ENCODE data around the gene ENTPD8. TPM values are rescaled to one million over a fixed set of nuclear protein-coding genes. Genes with fewer than 3 reads are reported as not detected.

Gene ENTPD8
- total and polyA plus RNA-seq, 4 experiments from 2014 or later, result not detected

DNA sequence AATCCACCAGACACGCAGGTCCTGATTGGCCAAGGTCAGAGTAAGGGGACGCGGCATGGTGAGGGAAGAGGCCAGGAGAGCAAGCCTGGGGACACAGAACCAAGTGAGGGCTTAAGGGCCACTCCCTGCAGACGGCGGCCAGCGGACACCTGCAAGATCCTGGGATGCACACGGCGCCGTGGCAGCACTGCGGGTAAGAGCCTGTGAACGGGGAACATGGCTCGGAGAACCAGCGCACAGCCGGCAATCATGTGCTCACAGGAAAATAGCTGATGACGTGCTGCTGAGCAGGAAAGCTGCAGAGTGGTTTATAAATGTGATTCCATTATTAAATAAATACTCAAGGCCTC lies 45.0 kb upstream of the ENTPD8 start:
- Mint-ChIP-seq H3K27me3 (no peaks in the 10 kb centered on the region), H3K9me3 (no peaks in the 10 kb centered on the region), H3K27ac (no peak overlapping the region), H3K4me1 (peaks cover 0 to 2% (median 0%) of the 10 kb centered on the region in 4 donors), H3K36me3 (no peaks in the 10 kb centered on the region), H3K4me3 (no peak overlapping the region)
- intact Hi-C loops (cut with micrococcal nuclease), result no loop called here
- Histone ChIP-seq H3K9me3 (ENCODE audit: control insufficient read depth in 1 of 2, low read length in 2 of 2) (no peaks in the 10 kb centered on the region), H3K27ac (ENCODE audit: low read depth, low read length) (no peak overlapping the region), H3K4me1 (ENCODE audit: insufficient read depth, low read length) (no peaks in the 10 kb centered on the region), H3K4me3 (ENCODE audit: low read length in 2 of 2) (no peak overlapping the region), H3K36me3 (ENCODE audit: insufficient read depth, low read length) (no peaks in the 10 kb centered on the region), H3K27me3 (ENCODE audit: insufficient read depth, low read length) (no peaks in the 10 kb centered on the region)
- DNase-seq, result no peak
- ChIA-PET CTCF (ENCODE audit: partially characterized antibody) (no interaction called here), POLR2A (ENCODE audit: partially characterized antibody) (no interaction called here)

- Mint-ChIP-seq H3K27me3 (no peaks in the 10 kb centered on the region), H3K36me3 (no peaks in the 10 kb centered on the region), H3K27ac (no peak overlapping the region), H3K4me1 (peaks cover 0 to 2% (median 0%) of the 10 kb centered on the region in 4 donors), H3K4me3 (no peak overlapping the region), H3K9me3 (no peaks in the 10 kb centered on the region)
- H3K9me3 ChIP-seq (ENCODE audit: control insufficient read depth in 1 of 2, low read length in 2 of 2), result no peaks in the 10 kb centered on the region
- POLR2A ChIA-PET (ENCODE audit: partially characterized antibody), result no interaction called here
- CTCF ChIA-PET (ENCODE audit: partially characterized antibody), result no interaction called here
- no peak overlapping the region for H3K4me3 ChIP-seq (ENCODE audit: low read length in 2 of 2)
- H3K27me3 ChIP-seq (ENCODE audit: insufficient read depth, low read length), result no peaks in the 10 kb centered on the region
- no peaks in the 10 kb centered on the region for H3K36me3 ChIP-seq (ENCODE audit: insufficient read depth, low read length)
- no peak for DNase-seq
- intact Hi-C loops (cut with micrococcal nuclease), result no loop called here
- H3K27ac ChIP-seq (ENCODE audit: low read depth, low read length), result no peak overlapping the region
- H3K4me1 ChIP-seq (ENCODE audit: insufficient read depth, low read length), result no peaks in the 10 kb centered on the region
Observed at GRCh38 chr9:137485343-137486140, 44.4 kb upstream of the ENTPD8 start.

DNA sequence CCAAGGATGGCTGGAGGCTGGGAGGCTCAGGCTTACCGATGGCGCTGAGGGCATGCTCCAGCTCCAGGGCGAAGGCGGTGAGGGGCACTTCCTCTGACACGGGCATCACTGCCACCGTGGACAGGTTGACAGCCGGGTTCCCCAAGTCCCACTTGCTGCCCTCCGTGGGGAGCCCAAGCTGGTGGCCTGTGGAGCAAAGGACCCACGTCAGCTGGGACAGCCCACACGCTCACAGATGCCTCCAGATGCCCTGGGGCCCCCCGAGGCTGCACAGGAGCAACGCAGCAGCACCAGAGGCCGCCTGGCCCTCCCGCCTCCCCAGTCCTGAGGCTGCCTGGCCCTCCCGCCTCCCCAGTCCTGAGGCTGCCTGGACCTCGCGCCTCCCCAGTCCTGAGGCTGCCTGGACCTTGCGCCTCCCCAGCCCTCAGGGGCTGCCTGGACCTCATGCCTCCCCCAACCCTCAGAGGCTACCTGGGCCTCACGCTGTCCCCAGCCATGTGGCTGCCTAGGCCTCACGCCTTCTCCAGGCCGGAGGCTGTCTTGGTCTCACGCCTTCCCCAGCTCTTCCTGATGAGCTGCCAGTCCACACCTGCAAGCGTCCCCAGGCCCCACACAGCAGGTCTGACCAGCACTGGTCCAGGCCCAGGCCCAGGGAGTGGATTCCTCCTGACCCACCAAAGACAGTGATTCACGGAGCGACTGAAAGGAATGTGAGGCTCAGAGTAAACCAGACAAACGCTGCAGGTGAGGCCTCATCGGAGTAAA lies 43.6 kb upstream of the ENTPD8 start:
- ChIA-PET POLR2A (ENCODE audit: partially characterized antibody) (no interaction called here), CTCF (ENCODE audit: partially characterized antibody) (no interaction called here)
- Mint-ChIP-seq H3K4me1 (no peaks in the 10 kb centered on the region), H3K9me3 (no peaks in the 10 kb centered on the region), H3K36me3 (no peaks in the 10 kb centered on the region), H3K27ac (no peak overlapping the region), H3K27me3 (no peaks in the 10 kb centered on the region), H3K4me3 (no peak overlapping the region)
- no peak for DNase-seq
- Histone ChIP-seq H3K4me1 (ENCODE audit: insufficient read depth, low read length) (no peaks in the 10 kb centered on the region), H3K27me3 (ENCODE audit: insufficient read depth, low read length) (no peaks in the 10 kb centered on the region), H3K27ac (ENCODE audit: low read depth, low read length) (no peak overlapping the region), H3K4me3 (ENCODE audit: low read length in 2 of 2) (no peak overlapping the region), H3K36me3 (ENCODE audit: insufficient read depth, low read length) (no peaks in the 10 kb centered on the region), H3K9me3 (ENCODE audit: control insufficient read depth in 1 of 2, low read length in 2 of 2) (no peaks in the 10 kb centered on the region)
- intact Hi-C loops (cut with micrococcal nuclease), result no loop called here

- H3K27ac ChIP-seq (ENCODE audit: low read depth, low read length), result no peak overlapping the region
- H3K36me3 Mint-ChIP-seq, result peaks cover 0 to 1% of the 10 kb centered on the region in 2 donors
- no peaks in the 10 kb centered on the region for H3K9me3 ChIP-seq (ENCODE audit: control insufficient read depth in 1 of 2, low read length in 2 of 2)
- H3K4me3 ChIP-seq (ENCODE audit: low read length in 2 of 2), result no peak overlapping the region
- H3K4me1 Mint-ChIP-seq, result no peaks in the 10 kb centered on the region
- no peaks in the 10 kb centered on the region for H3K4me1 ChIP-seq (ENCODE audit: insufficient read depth, low read length)
- intact Hi-C loops (cut with micrococcal nuclease), result no loop called here
- no peaks in the 10 kb centered on the region for H3K27me3 Mint-ChIP-seq
- H3K27me3 ChIP-seq (ENCODE audit: insufficient read depth, low read length), result no peaks in the 10 kb centered on the region
- H3K9me3 Mint-ChIP-seq, result peaks cover 0 to 2% (median 0%) of the 10 kb centered on the region in 8 donors
- peak overlapping the region in 1 of 7 donors; percentile 47 for H3K27ac Mint-ChIP-seq
- no peaks in the 10 kb centered on the region for H3K36me3 ChIP-seq (ENCODE audit: insufficient read depth, low read length)
- POLR2A ChIA-PET (ENCODE audit: partially characterized antibody), result no interaction called here
- CTCF ChIA-PET (ENCODE audit: partially characterized antibody), result no interaction called here
- no peak for DNase-seq
- H3K4me3 Mint-ChIP-seq, result no peak overlapping the region
Observed at GRCh38 chr9:137482094-137482781, 41.1 kb upstream of the ENTPD8 start.

DNA sequence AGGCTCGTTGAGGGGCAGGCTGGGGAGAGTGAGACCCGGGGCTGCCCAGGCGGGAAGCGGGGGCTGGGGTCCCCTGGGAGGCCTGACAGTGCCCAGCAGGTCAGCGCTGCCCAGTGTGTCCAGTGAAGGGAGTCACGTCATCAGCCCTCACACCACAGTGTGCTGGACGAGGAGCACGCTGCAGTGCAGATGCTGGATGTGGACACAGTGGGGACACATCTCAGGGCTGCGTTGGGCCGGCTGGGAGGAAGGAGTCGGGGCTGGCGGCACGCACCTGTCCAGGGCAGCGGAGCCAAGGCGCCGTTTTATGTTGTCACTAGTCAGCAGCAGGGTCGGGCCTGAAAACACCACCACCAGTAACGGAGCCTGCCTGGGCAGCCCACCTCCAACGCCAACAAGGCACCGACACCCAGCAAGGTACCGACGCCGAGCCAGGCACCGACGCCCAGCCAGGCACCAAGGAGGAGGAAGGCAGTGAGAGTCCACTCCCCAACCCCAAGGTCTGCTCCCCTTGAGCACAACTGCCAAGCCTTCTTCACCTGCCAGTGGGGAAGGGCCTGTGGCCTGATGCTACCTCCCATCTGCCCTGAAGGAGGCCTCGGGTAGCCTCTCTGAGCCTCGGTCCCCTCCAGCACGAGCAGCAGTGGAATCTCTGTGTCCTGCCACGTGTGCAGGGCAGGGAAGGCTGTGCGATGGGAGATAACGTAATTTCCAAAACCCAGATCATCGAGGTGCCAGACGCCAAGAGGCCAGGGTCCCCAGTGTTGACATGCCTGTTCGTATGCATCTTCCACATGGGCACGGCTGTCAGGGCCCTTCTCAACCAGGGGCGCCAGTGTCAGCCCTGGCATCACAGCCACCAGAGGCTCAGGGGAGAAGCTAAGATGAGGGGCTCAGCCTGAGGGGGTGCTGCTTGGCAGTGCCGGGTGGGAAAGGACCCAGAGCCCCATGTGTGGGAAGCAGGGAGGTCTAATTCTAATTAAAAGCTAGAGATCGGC lies 39.8 kb upstream of the ENTPD8 start:
- H3K4me1 ChIP-seq (ENCODE audit: insufficient read depth, low read length), result no peaks in the 10 kb centered on the region
- H3K4me3 ChIP-seq (ENCODE audit: low read length in 2 of 2), result no peak overlapping the region
- H3K27ac ChIP-seq (ENCODE audit: low read depth, low read length), result no peak overlapping the region
- H3K27me3 ChIP-seq (ENCODE audit: insufficient read depth, low read length), result no peaks in the 10 kb centered on the region
- no peak for DNase-seq
- H3K9me3 Mint-ChIP-seq, result peaks cover 0 to 5% (median 3%) of the 10 kb centered on the region in 8 donors
- CTCF ChIA-PET (ENCODE audit: partially characterized antibody), result no interaction called here
- H3K9me3 ChIP-seq (ENCODE audit: control insufficient read depth in 1 of 2, low read length in 2 of 2), result peaks cover 0 to 1% of the 10 kb centered on the region in 2 donors
- H3K4me3 Mint-ChIP-seq, result no peak overlapping the region
- H3K27me3 Mint-ChIP-seq, result no peaks in the 10 kb centered on the region
- H3K4me1 Mint-ChIP-seq, result no peaks in the 10 kb centered on the region
- intact Hi-C loops (cut with micrococcal nuclease), result no loop called here
- POLR2A ChIA-PET (ENCODE audit: partially characterized antibody), result no interaction called here
- peaks cover 1 to 2% of the 10 kb centered on the region in 2 donors for H3K36me3 Mint-ChIP-seq
- H3K36me3 ChIP-seq (ENCODE audit: insufficient read depth, low read length), result no peaks in the 10 kb centered on the region
- H3K27ac Mint-ChIP-seq, result no peak overlapping the region

DNA sequence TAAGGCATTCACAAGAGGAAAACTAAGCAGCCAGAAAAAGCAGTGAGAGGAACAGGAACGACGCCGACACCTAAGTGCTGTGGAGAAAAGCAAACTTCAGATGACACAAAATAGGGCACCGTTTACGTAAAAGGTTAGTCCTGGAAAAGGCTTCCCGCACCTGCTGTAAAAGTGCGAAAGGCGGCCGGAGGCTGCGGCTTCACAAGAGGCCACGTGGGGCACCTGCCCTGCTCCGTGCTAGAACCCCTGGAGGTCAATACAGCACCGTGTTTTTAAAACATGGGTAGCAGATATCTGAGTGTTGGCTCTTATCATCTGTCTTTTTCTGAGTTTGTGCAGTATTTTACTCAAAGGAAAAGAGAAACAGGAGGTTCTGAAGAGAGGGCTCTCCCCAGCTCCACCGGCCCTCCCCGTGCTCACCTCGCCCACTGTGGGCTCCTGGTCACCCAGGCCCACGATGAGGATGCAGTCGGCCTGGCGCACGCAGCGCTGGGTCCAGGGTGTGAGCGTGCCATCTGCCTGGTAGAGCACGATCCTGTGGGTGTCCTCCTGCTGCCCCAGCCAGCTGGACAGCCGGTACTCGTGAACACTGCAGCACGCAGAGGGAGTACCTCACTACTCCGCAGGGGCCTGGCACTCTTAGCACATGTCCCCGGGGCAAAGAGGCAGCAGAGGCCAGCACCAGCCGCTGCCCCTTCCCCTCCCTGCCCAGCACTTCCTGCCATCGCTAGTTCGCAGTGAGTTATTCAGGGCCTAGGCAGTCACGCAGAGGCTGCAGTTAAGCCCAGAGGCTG lies 38.9 kb upstream of the ENTPD8 start:
- Mint-ChIP-seq H3K36me3 (peaks cover 1 to 6% of the 10 kb centered on the region in 2 donors), H3K27me3 (no peaks in the 10 kb centered on the region), H3K9me3 (peaks cover 2 to 10% (median 8%) of the 10 kb centered on the region in 8 donors), H3K4me3 (no peak overlapping the region), H3K27ac (peak overlapping the region in 1 of 7 donors; percentile 59), H3K4me1 (no peaks in the 10 kb centered on the region)
- Histone ChIP-seq H3K27ac (ENCODE audit: low read depth, low read length) (no peak overlapping the region), H3K4me1 (ENCODE audit: insufficient read depth, low read length) (no peaks in the 10 kb centered on the region), H3K27me3 (ENCODE audit: insufficient read depth, low read length) (no peaks in the 10 kb centered on the region), H3K9me3 (ENCODE audit: control insufficient read depth in 1 of 2, low read length in 2 of 2) (peaks cover 0 to 5% of the 10 kb centered on the region in 2 donors), H3K36me3 (ENCODE audit: insufficient read depth, low read length) (no peaks in the 10 kb centered on the region), H3K4me3 (ENCODE audit: low read length in 2 of 2) (no peak overlapping the region)
- no peak for DNase-seq
- CTCF ChIA-PET (ENCODE audit: partially characterized antibody), result no interaction called here
- intact Hi-C loops (cut with micrococcal nuclease), result no loop called here
- POLR2A ChIA-PET (ENCODE audit: partially characterized antibody), result no interaction called here

Measured in CD4-positive, alpha-beta memory T cell (primary cell).